Gastrocnemius medialis (tissue), 4 donors: ENCODE results near the gene NAA25. TPM values are rescaled to one million over a fixed set of nuclear protein-coding genes. Genes with fewer than 3 reads are reported as not detected.

Experiments used
- ATAC-seq, 2 donors: fragments of 150-250 bp; one replicate each; pipeline ENCODE4 v1.9.1; 2016
- DNase-seq, 2 donors: peaks; one replicate each; pipeline ENCODE4 v3.0.0-alpha.2; 2019
- H3K27ac ChIP-seq, 4 donors: fragments of 200-600 bp; sonication (generic); 1 replicate in 1 of 4; 2 replicates in 3 of 4; pipeline ENCODE4 v1.5.1; 2016 to 2018; ENCODE audit warnings: mild to moderate bottlenecking in 2 of 4, moderate library complexity in 1 of 4
- H3K27me3 ChIP-seq, 3 donors: fragments of 200-600 bp; sonication (generic) in 2 of 3; 1 replicate in 1 of 3; 2 replicates in 2 of 3; pipeline versions ENCODE4 v1.5.1 to v1.6.0; 2016 to 2019; ENCODE audit warnings: mild to moderate bottlenecking in 1 of 3, moderate library complexity in 1 of 3
- H3K36me3 ChIP-seq, 2 donors: fragments of 200-600 bp; sonication (generic) in 1 of 2; one replicate each; pipeline ENCODE4 v1.5.1; 2017 to 2018
- H3K4me1 ChIP-seq, 2 donors: fragments of 200-600 bp; sonication (generic) in 1 of 2; one replicate each; pipeline ENCODE4 v1.5.1; 2016 to 2017; ENCODE audit warnings: mild to moderate bottlenecking in 2 of 2
- H3K4me3 ChIP-seq, 4 donors: fragments of 200-600 bp; sonication (generic) in 3 of 4; 1 replicate in 1 of 4; 2 replicates in 3 of 4; pipeline ENCODE4 v1.5.1; 2016 to 2019; ENCODE audit warnings: mild to moderate bottlenecking in 2 of 4
- H3K9me3 ChIP-seq, 3 donors: fragments of 200-600 bp; sonication (generic) in 2 of 3; 1 replicate in 1 of 3; 2 replicates in 2 of 3; pipeline ENCODE4 v1.5.1; 2016 to 2019
- POLR2A ChIP-seq, 2 donors: fragments of 450-650 bp; IDR thresholded peaks; one replicate each; pipeline ENCODE4 v1.6.1; 2017; ENCODE audit warnings: antibody characterized with exemption in 2 of 2, mild to moderate bottlenecking in 2 of 2, moderate library complexity in 2 of 2
- in situ Hi-C, 4 donors: fragments of 200-750 bp; cut with MboI; loops; one replicate each; pipeline versions ENCODE4 v1.15.0 to v1.8.0; 2017; ENCODE audit warnings: low sequenced_read_pairs in 4 of 4
- intact Hi-C: fragments of 100-400 bp; cut with DNase I; formaldehyde crosslinking; loops from one replicate; pipeline ENCODE4 v1.15.1; 2023; ENCODE audit warnings: low total_unique reads
- total RNA-seq, 4 donors: library from RNA; depleted of rRNA; stranded (reverse); fragments of >200 nt; gene quantifications; one replicate each; pipeline versions ENCODE4 v1.1.0 to v1.2.3, GENCODE V29; 2016
- TF ChIP-seq, protein P1 (sequence below), 5 experiments: fragments of 450-650 bp in 3 of 5; fragments of 200-600 bp in 2 of 5; sonication (generic) in 2 of 5; IDR thresholded peaks in 4 of 5; conservative IDR thresholded peaks in 1 of 5; 1 replicate in 4 of 5; 2 replicates in 1 of 5; pipeline ENCODE4 v1.5.1; 2016 to 2019; ENCODE audit warnings: antibody characterized with exemption in 5 of 5, mild to moderate bottlenecking in 3 of 5, moderate library complexity in 3 of 5

The NAA25 gene
- total RNA-seq, 4 donors from 2014 or later, result 17.2 to 44.6 (median 25.5) TPM

DNA sequence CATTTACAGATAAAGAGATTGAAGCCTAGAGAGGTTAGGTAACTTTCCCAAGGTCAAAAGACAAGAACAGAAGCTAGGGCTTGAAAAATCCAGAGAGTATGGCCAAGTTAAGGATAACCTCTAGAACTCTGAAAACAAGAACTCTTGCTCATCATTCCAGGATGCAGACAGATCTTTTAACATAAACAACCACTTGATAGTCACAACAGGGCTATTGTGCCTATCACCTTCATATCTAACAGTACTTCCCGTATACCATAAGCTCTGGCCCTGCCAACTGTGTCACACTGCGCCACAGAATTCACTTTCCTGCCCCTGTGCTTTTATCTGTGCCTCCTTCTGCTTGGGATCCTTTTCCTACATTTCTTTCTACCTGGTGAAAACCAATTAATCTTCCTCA, 77.1 kb downstream of the NAA25 start:
- DNase-seq (no peak), ATAC-seq (no peak)
- no peak for TF ChIP-seq POLR2A (IDR thresholded peaks at IDR 0.05)
- TF ChIP-seq, protein P1, sequence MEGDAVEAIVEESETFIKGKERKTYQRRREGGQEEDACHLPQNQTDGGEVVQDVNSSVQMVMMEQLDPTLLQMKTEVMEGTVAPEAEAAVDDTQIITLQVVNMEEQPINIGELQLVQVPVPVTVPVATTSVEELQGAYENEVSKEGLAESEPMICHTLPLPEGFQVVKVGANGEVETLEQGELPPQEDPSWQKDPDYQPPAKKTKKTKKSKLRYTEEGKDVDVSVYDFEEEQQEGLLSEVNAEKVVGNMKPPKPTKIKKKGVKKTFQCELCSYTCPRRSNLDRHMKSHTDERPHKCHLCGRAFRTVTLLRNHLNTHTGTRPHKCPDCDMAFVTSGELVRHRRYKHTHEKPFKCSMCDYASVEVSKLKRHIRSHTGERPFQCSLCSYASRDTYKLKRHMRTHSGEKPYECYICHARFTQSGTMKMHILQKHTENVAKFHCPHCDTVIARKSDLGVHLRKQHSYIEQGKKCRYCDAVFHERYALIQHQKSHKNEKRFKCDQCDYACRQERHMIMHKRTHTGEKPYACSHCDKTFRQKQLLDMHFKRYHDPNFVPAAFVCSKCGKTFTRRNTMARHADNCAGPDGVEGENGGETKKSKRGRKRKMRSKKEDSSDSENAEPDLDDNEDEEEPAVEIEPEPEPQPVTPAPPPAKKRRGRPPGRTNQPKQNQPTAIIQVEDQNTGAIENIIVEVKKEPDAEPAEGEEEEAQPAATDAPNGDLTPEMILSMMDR (IDR thresholded peaks at IDR 0.05 in 4 of 5, conservative IDR thresholded peaks at IDR 0.05 in 1 of 5), result no peak
- in situ Hi-C loops (no loop called here), intact Hi-C loops (no loop called here)
- Histone ChIP-seq H3K4me1 (no peaks in the 10 kb centered on the region), H3K27me3 (no peaks in the 10 kb centered on the region), H3K9me3 (no peaks in the 10 kb centered on the region), H3K27ac (no peak overlapping the region), H3K4me3 (no peak overlapping the region), H3K36me3 (peaks cover 0 to 90% of the 10 kb centered on the region in 2 donors)

DNA sequence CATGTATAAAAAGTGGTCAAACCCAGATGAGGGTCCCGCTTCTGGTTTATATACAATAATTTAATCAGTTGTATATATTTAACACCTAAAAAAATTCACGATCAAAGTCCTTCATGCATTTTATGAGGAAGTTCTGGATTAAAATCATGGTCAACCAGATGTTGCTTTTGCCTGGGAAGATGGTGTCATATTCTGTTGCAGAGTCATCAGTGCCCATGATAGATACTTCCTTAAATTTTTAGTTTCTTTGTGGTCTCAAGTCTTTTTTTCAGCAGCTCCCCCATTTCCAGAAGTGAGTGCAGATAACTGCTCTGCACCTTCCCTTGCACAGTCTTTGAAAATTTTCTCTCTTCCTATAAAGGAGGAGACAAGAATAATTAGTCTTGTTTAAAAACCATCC, 79.3 kb downstream of the NAA25 start:
- no peaks in the 10 kb centered on the region for H3K9me3 ChIP-seq
- H3K27me3 ChIP-seq, result no peaks in the 10 kb centered on the region
- no peak overlapping the region for H3K27ac ChIP-seq
- intact Hi-C loops, result no loop called here
- ATAC-seq (no peak), DNase-seq (no peak)
- no peak overlapping the region for H3K4me3 ChIP-seq
- in situ Hi-C loops, result no loop called here
- no peaks in the 10 kb centered on the region for H3K4me1 ChIP-seq
- H3K36me3 ChIP-seq, result peaks cover 0 to 79% of the 10 kb centered on the region in 2 donors
- TF ChIP-seq, protein P1 (IDR thresholded peaks at IDR 0.05 in 4 of 5, conservative IDR thresholded peaks at IDR 0.05 in 1 of 5), result no peak
- TF ChIP-seq POLR2A (IDR thresholded peaks at IDR 0.05), result no peak

DNA sequence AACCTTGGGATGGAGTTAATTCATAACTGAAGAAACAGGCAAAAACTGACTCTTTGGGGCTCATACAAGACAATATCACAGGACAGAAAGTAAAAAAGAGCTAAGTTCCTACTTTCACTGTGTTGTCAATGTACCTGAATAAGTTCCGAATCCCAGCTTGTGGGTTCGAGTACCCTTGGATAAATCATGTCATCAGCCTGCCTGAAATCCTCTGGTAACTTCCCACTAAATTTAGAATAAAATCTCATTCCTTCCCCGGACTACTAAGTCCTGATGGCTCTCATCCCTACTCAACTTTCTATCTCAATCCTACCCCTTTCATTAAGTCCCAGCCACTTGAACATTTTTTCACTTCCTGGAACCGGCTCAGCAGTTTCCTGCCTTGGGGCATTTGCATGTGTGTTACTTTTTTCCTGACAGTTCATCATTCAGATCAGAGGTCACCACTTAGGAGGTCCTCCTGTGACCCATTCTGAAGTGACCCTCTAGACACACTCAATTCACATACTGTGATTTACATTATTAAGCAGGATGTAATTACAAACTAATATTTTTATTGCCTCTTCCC, 82.7 kb downstream of the NAA25 start:
- no peak for DNase-seq
- Histone ChIP-seq H3K4me1 (no peaks in the 10 kb centered on the region), H3K9me3 (no peaks in the 10 kb centered on the region), H3K4me3 (no peak overlapping the region), H3K27me3 (no peaks in the 10 kb centered on the region), H3K27ac (no peak overlapping the region), H3K36me3 (peaks cover 0 to 74% of the 10 kb centered on the region in 2 donors)
- TF ChIP-seq, protein P1 (IDR thresholded peaks at IDR 0.05 in 4 of 5, conservative IDR thresholded peaks at IDR 0.05 in 1 of 5), result no peak
- in situ Hi-C loops, result no loop called here
- no peak for ATAC-seq
- intact Hi-C loops, result no loop called here

DNA sequence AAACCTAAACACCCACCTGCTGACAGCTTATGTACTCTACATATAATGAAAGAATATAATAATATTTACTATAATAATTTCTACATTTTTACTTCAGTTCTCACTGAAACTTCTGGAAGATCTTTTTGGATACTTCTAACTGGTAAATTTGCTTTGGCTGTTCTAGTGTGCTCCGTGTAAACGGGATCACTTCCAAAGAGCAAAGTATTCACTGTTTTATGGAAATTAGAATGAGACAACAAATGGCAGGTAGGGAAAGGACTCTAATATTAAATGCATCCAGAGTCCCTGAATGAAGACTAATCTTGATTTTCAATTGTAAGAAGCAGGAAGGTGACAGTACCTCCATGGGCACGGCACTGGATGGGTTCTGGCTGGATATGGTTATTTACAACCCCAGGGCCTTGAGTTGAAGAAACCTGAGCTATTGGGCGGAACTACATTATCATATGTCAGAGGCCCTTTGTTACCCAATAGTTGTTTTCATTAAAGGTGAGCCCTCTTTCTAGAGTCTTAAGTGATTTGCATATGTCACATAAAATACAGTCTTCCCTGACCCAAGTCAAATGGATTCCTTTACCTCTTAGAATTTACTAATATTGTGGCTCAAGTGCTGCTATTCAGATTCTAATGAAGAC, 84.7 kb downstream of the NAA25 start:
- Histone ChIP-seq H3K27me3 (no peaks in the 10 kb centered on the region), H3K4me3 (no peak overlapping the region), H3K9me3 (no peaks in the 10 kb centered on the region), H3K4me1 (peaks cover 0 to 2% of the 10 kb centered on the region in 2 donors), H3K36me3 (peaks cover 0 to 70% of the 10 kb centered on the region in 2 donors), H3K27ac (no peak overlapping the region)
- no peak for DNase-seq
- peak in 1 of 2 donors; percentile 38 for ATAC-seq
- intact Hi-C loops, result no loop called here
- no peak for TF ChIP-seq POLR2A (IDR thresholded peaks at IDR 0.05)
- TF ChIP-seq, protein P1 (IDR thresholded peaks at IDR 0.05 in 4 of 5, conservative IDR thresholded peaks at IDR 0.05 in 1 of 5), result no peak
- in situ Hi-C loops, result no loop called here
